HEK293 (cell line): ENCODE data around the gene RSKR.

Experiments
- CTCF ChIA-PET: fragments of 350-600 bp; formaldehyde crosslinking; extraction: SDS; loops from one replicate; lab custom pipeline; 2021; ENCODE audit warnings: antibody characterized with exemption; lab: Yijun Ruan, JAX
- POLR2A ChIA-PET: fragments of 300-600 bp; formaldehyde crosslinking; extraction: SDS; loops from one replicate; lab custom pipeline; 2020; ENCODE audit warnings: antibody characterized with exemption, inconsistent platforms; lab: Yijun Ruan, JAX
- H3K27ac ChIP-seq: fragments of 200-500 bp; sonication (Bioruptor generic); 2 replicates; pipeline ENCODE4 v1.5.1; 2014; ENCODE audit warnings: low read depth, low read length, control low read depth, inconsistent platforms; ENCODE audit errors: extremely low read depth
- H3K36me3 ChIP-seq, 2 experiments: fragments of 200-500 bp in 1 of 2; sonication (Bioruptor generic) in 1 of 2; 1 replicate in 1 of 2; 2 replicates in 1 of 2; pipeline ENCODE4 v1.5.1; 2014 to 2017; ENCODE audit warnings: inconsistent platforms in 2 of 2, low read length in 2 of 2; ENCODE audit not compliant: control insufficient read depth in 2 of 2, insufficient read depth in 1 of 2
- H3K4me1 ChIP-seq: fragments of 200-500 bp; sonication (Bioruptor generic); 2 replicates; pipeline ENCODE4 v1.5.1; 2014; ENCODE audit warnings: mild to moderate bottlenecking, low read length, inconsistent platforms; ENCODE audit not compliant: control insufficient read depth, insufficient read depth
- H3K4me3 ChIP-seq: 2 replicates; pipeline ENCODE4 v1.5.1; 2011; ENCODE audit warnings: low read depth, mild to moderate bottlenecking, control low read depth, low read length, moderate library complexity
- H3K9me3 ChIP-seq: fragments of 200-500 bp; sonication (Bioruptor generic); 2 replicates; pipeline ENCODE4 v1.5.1; 2014; ENCODE audit warnings: low read depth, low read length, inconsistent platforms; ENCODE audit not compliant: control insufficient read depth, insufficient read depth
- KLF7 ChIP-seq: fragments of 450-650 bp; formaldehyde crosslinking; IDR thresholded peaks from 2 replicates; pipeline ENCODE4 v1.5.1; 2016; ENCODE audit warnings: missing biosample characterization, missing genetic modification characterization, borderline replicate concordance
- PRDM1 ChIP-seq: fragments of 450-650 bp; formaldehyde crosslinking; IDR thresholded peaks from 2 replicates; pipeline ENCODE4; 2016; ENCODE audit warnings: missing biosample characterization, missing genetic modification characterization
- TRIM28 ChIP-seq: IDR thresholded peaks from 2 replicates; pipeline ENCODE4 v1.6.1; 2011; ENCODE audit warnings: low read length, control low read depth, borderline replicate concordance
- WT1 ChIP-seq: fragments of 450-650 bp; formaldehyde crosslinking; IDR thresholded peaks from 2 replicates; pipeline ENCODE4 v1.5.1; 2016; ENCODE audit warnings: missing biosample characterization, missing genetic modification characterization
- ZNF157 ChIP-seq: fragments of 450-650 bp; formaldehyde crosslinking; IDR thresholded peaks from 2 replicates; pipeline ENCODE4 v1.5.1; 2016; ENCODE audit warnings: missing biosample characterization, missing genetic modification characterization
- ZNF18 ChIP-seq: fragments of 450-650 bp; formaldehyde crosslinking; IDR thresholded peaks from 2 replicates; pipeline ENCODE4 v1.5.1; 2016; ENCODE audit warnings: missing biosample characterization, missing genetic modification characterization
- ZNF248 ChIP-seq: fragments of 450-650 bp; formaldehyde crosslinking; IDR thresholded peaks from 2 replicates; pipeline ENCODE4 v1.5.1; 2017; ENCODE audit warnings: missing biosample characterization, missing genetic modification characterization
- ZNF292 ChIP-seq: fragments of 450-650 bp; formaldehyde crosslinking; IDR thresholded peaks from 2 replicates; pipeline ENCODE4 v1.5.1; 2016; ENCODE audit warnings: low read depth, missing biosample characterization, missing genetic modification characterization, borderline replicate concordance
- ZNF335 ChIP-seq: fragments of 450-650 bp; formaldehyde crosslinking; conservative IDR thresholded peaks from 2 replicates; pipeline ENCODE4 v1.5.1; 2016; ENCODE audit warnings: missing biosample characterization, missing genetic modification characterization
- ZNF362 ChIP-seq: fragments of 450-650 bp; formaldehyde crosslinking; IDR thresholded peaks from 2 replicates; pipeline ENCODE4 v1.5.1; 2016; ENCODE audit warnings: missing biosample characterization, missing genetic modification characterization
- ZNF404 ChIP-seq: fragments of 450-650 bp; formaldehyde crosslinking; IDR thresholded peaks from 2 replicates; pipeline ENCODE4 v1.5.1; 2017; ENCODE audit warnings: missing biosample characterization, missing genetic modification characterization
- ZNF544 ChIP-seq: fragments of 450-650 bp; formaldehyde crosslinking; IDR thresholded peaks from 2 replicates; pipeline ENCODE4 v1.5.0; 2017; ENCODE audit warnings: missing biosample characterization, missing genetic modification characterization
- ZNF548 ChIP-seq: fragments of 450-650 bp; formaldehyde crosslinking; IDR thresholded peaks from 2 replicates; pipeline ENCODE4 v1.5.1; 2016; ENCODE audit warnings: missing biosample characterization, missing genetic modification characterization
- ZNF560 ChIP-seq: fragments of 450-650 bp; formaldehyde crosslinking; IDR thresholded peaks from 2 replicates; pipeline ENCODE4 v1.5.1; 2017; ENCODE audit warnings: missing biosample characterization, missing genetic modification characterization, borderline replicate concordance
- ZNF580 ChIP-seq: fragments of 450-650 bp; formaldehyde crosslinking; IDR thresholded peaks from 2 replicates; pipeline ENCODE4 v1.5.1; 2016; ENCODE audit warnings: missing biosample characterization, missing genetic modification characterization
- ZNF624 ChIP-seq: fragments of 450-650 bp; formaldehyde crosslinking; IDR thresholded peaks from 2 replicates; pipeline ENCODE4 v1.5.1; 2017; ENCODE audit warnings: missing biosample characterization, missing genetic modification characterization
- ZNF660 ChIP-seq: fragments of 450-650 bp; IDR thresholded peaks from 2 replicates; pipeline ENCODE4 v1.5.1; 2018; ENCODE audit warnings: missing biosample characterization, mild to moderate bottlenecking, missing genetic modification characterization
- ZNF664 ChIP-seq: fragments of 450-650 bp; formaldehyde crosslinking; IDR thresholded peaks from 2 replicates; pipeline ENCODE4 v1.5.1; 2016; ENCODE audit warnings: missing biosample characterization, missing genetic modification characterization
- ZNF677 ChIP-seq: fragments of 450-650 bp; IDR thresholded peaks from 2 replicates; pipeline ENCODE4 v1.5.0; 2018; ENCODE audit warnings: missing biosample characterization, mild to moderate bottlenecking, missing genetic modification characterization, moderate library complexity
- ZNF747 ChIP-seq: fragments of 450-650 bp; formaldehyde crosslinking; IDR thresholded peaks from 2 replicates; pipeline ENCODE4 v1.5.1; 2016; ENCODE audit warnings: missing biosample characterization, missing genetic modification characterization
- ZSCAN16 ChIP-seq: fragments of 450-650 bp; formaldehyde crosslinking; IDR thresholded peaks from 2 replicates; pipeline ENCODE4 v1.5.1; 2016; ENCODE audit warnings: missing biosample characterization, missing genetic modification characterization
- ZXDB ChIP-seq: fragments of 450-650 bp; formaldehyde crosslinking; IDR thresholded peaks from 2 replicates; pipeline ENCODE4 v1.5.1; 2016; ENCODE audit warnings: missing biosample characterization, missing genetic modification characterization

RSKR gene

GRCh38 chr17:28598799-28599310 lies 15.1 kb downstream of the RSKR start, which contains the start of gene SPAG5 (continued):
- TF ChIP-seq ZNF362 (tag by site-specific recombination) (no peak), ZNF664 (no peak), ZNF747 (no peak), ZNF292 (no peak), ZNF18 (tag by site-specific recombination) (no peak), ZNF560 (tag by site-specific recombination) (no peak), ZNF548 (no peak)

GRCh38 chr17:28598389-28598788 lies 15.6 kb downstream of the RSKR start:
- peak overlapping the region; percentile 87 for H3K4me3 ChIP-seq
- TF ChIP-seq ZSCAN16 (tag by site-specific recombination) (no peak), ZNF335 (peak; percentile 76), WT1 (tag by site-specific recombination) (no peak), ZNF544 (tag by site-specific recombination) (no peak)
- ChIA-PET CTCF (interaction anchor here (0.8 to 1.2 kb wide), 5 partner anchors 9 to 58 kb away, joined by 3 to 5 read pairs (median 4); no protein-coding TSS in a partner anchor), POLR2A (interaction anchor here (0.7 to 3.0 kb wide), 9 partner anchors 9 to 121 kb away, joined by 3 to 30 read pairs (median 8); partner anchors contain the start of genes ALDOC, PIGS and RPL23A)
- H3K36me3 ChIP-seq: peaks cover 29 to 43% of the 10 kb centered on the region in 2 experiments
- H3K9me3 ChIP-seq: no peaks in the 10 kb centered on the region
- H3K27ac ChIP-seq: peak overlapping the region; percentile 90
- H3K4me1 ChIP-seq: no peaks in the 10 kb centered on the region

- Histone ChIP-seq H3K4me3 (peak overlapping the region; percentile 87), H3K9me3 (no peaks in the 10 kb centered on the region), H3K4me1 (no peaks in the 10 kb centered on the region), H3K36me3 (peaks cover 35 to 46% of the 10 kb centered on the region in 2 experiments), H3K27ac (peak overlapping the region; percentile 90)
- ChIA-PET POLR2A (interaction anchor here (0.7 to 3.0 kb wide), 8 partner anchors 9 to 122 kb away, joined by 3 to 30 read pairs (median 8); partner anchors contain the start of genes ALDOC, PIGS and RPL23A), CTCF (interaction anchor here (0.8 to 1.2 kb wide), 5 partner anchors 8 to 57 kb away, joined by 3 to 5 read pairs (median 4); no protein-coding TSS in a partner anchor)
- no peak for TF ChIP-seq ZNF248 (tag by site-specific recombination)
- TF ChIP-seq ZNF660 (tag by site-specific recombination): 0 out of 2 replicates have a peak, but pooled peaks have one; percentile 11
Measured at GRCh38 chr17:28597606-28598383, 16.2 kb downstream of the RSKR start.

- H3K4me1 ChIP-seq: no peaks in the 10 kb centered on the region
- H3K9me3 ChIP-seq: no peaks in the 10 kb centered on the region
- ChIA-PET POLR2A (interaction anchor here (0.5 to 5.7 kb wide), 5 partner anchors 9 to 24 kb away, joined by 3 to 29 read pairs (median 8); partner anchors contain the start of genes ALDOC and PIGS), CTCF (interaction anchor here (1.5 kb wide), 1 partner anchor 55 kb away, joined by 4 read pairs; no protein-coding TSS in a partner anchor)
- H3K4me3 ChIP-seq: no peak overlapping the region
- H3K27ac ChIP-seq: no peak overlapping the region
- peaks cover 77 to 84% of the 10 kb centered on the region in 2 experiments for H3K36me3 ChIP-seq
- TF ChIP-seq ZNF624 (tag by site-specific recombination) (no peak), ZNF404 (no peak), ZNF580 (tag by site-specific recombination) (no peak), KLF7 (tag by site-specific recombination) (no peak), PRDM1 (tag by site-specific recombination) (no peak), ZXDB (no peak), ZNF157 (tag by site-specific recombination) (no peak), ZNF677 (tag by site-specific recombination) (no peak), TRIM28 (no peak)
- TF ChIP-seq, all 188 proteins: peak for 0
Measured at GRCh38 chr17:28592260-28592659, 21.7 kb downstream of the RSKR start.
